KBM-7 (cell line): ENCODE data around the gene SPEF2.
"Not testable (repeated sequence)": the region's sequence is repeated elsewhere in the genome, so short reads cannot be mapped to it uniquely, and the experiment has no call there.

Experiments used
- DNase-seq: peaks from one replicate; pipeline ENCODE4 v3.0.0-alpha.2; 2015
- in situ Hi-C: fragments of 300-500 bp; cut with MboI; formaldehyde crosslinking; loops from 2 replicates; pipeline ENCODE4 v1.14.3; 2020; ENCODE audit warnings: low sequenced_read_pairs, low pct_unique_long_range_greater_than_20kb, mixed read lengths

The SPEF2 gene

GRCh38 chr5:35838370-35839042, 220.8 kb downstream of the SPEF2 start:
- in situ Hi-C loops: no loop called here
- no peak for DNase-seq

GRCh38 chr5:35842856-35843255, 225.2 kb downstream of the SPEF2 start:
- in situ Hi-C loops: no loop called here
- DNase-seq: no peak

- DNase-seq, in situ Hi-C loops: not testable (repeated sequence)
Measured at GRCh38 chr5:35845508-35845907, 227.8 kb downstream of the SPEF2 start.

GRCh38 chr5:35847491-35847890, 229.8 kb downstream of the SPEF2 start:
- no peak for DNase-seq
- in situ Hi-C loops: no loop called here

- no peak for DNase-seq
- in situ Hi-C loops: no loop called here
Measured at GRCh38 chr5:35847961-35848360, 230.3 kb downstream of the SPEF2 start.

GRCh38 chr5:35849860-35850259, 232.2 kb downstream of the SPEF2 start:
- in situ Hi-C loops: no loop called here
- DNase-seq: no peak

- in situ Hi-C loops: no loop called here
- peak; percentile 15 for DNase-seq
Measured at GRCh38 chr5:35850967-35851680, 233.5 kb downstream of the SPEF2 start.

- in situ Hi-C loops: no loop called here
- DNase-seq: peak; percentile 36
Measured at GRCh38 chr5:35852084-35852734, 234.5 kb downstream of the SPEF2 start.

- in situ Hi-C loops: no loop called here
- DNase-seq: no peak
Measured at GRCh38 chr5:35852773-35853172, 235.1 kb downstream of the SPEF2 start.

- no peak for DNase-seq
- in situ Hi-C loops: no loop called here
Measured at GRCh38 chr5:35853631-35854030, 236.0 kb downstream of the SPEF2 start.

- in situ Hi-C loops: no loop called here
- no peak for DNase-seq
Measured at GRCh38 chr5:35854248-35854647, 236.6 kb downstream of the SPEF2 start.

GRCh38 chr5:35855187-35855586, 237.5 kb downstream of the SPEF2 start:
- no peak for DNase-seq
- in situ Hi-C loops: no loop called here

GRCh38 chr5:35856186-35856764, 238.6 kb downstream of the SPEF2 start:
- in situ Hi-C loops, DNase-seq: not testable (repeated sequence)

- DNase-seq: peak; percentile 79
- in situ Hi-C loops: no loop called here
Measured at GRCh38 chr5:35856765-35857351, 239.2 kb downstream of the SPEF2 start, which contains the start of gene IL7R. IL7R (plus strand) TSS chr5:35856891; CDS start chr5:35856978, 87 bp downstream.

GRCh38 chr5:35857606-35858205, 240.0 kb downstream of the SPEF2 start:
- in situ Hi-C loops: no loop called here
- no peak for DNase-seq

- DNase-seq: no peak
- in situ Hi-C loops: no loop called here
Measured at GRCh38 chr5:35859101-35859661, 241.5 kb downstream of the SPEF2 start.

- in situ Hi-C loops: no loop called here
- DNase-seq: no peak
Measured at GRCh38 chr5:35860686-35861085, 243.0 kb downstream of the SPEF2 start.

- no peak for DNase-seq
- in situ Hi-C loops: no loop called here
Measured at GRCh38 chr5:35861718-35862117, 244.1 kb downstream of the SPEF2 start.

GRCh38 chr5:35862126-35862525, 244.5 kb downstream of the SPEF2 start:
- in situ Hi-C loops: no loop called here
- no peak for DNase-seq
